ENCODE data around the gene SH3PXD2B. TPM values are rescaled to one million over a fixed set of nuclear protein-coding genes. Genes with fewer than 3 reads are reported as not detected.

Gene SH3PXD2B
- total and polyA plus RNA-seq, 10 of the 15 experiments (the other 5 are each of a cell fraction or from before 2014, with no cell fraction given): 0.05 to 1.6 (median 0.57) TPM

- no peaks in the 10 kb centered on the region for H3K9me3 ChIP-seq (replicated peaks; ENCODE audit: control insufficient read depth, insufficient read depth, low read length)
- H3K79me2 ChIP-seq (ENCODE audit: control insufficient read depth, insufficient read depth, low read length): no peaks in the 10 kb centered on the region
- H3K4me2 ChIP-seq (ENCODE audit: control insufficient read depth, insufficient read depth): no peak overlapping the region
- in situ Hi-C loops (cut with MboI) (no loop called here), intact Hi-C loops (cut with micrococcal nuclease; ENCODE audit: unreplicated experiment) (no loop called here)
- H3K4me1 ChIP-seq (ENCODE audit: control insufficient read depth, insufficient read depth, low read length): peaks cover 4% of the 10 kb centered on the region; the same call in 1 of the 2 replicates
- RAD21 ChIA-PET (ENCODE audit: unreplicated experiment): no interaction called here
- H4K20me1 ChIP-seq (ENCODE audit: control insufficient read depth, insufficient read depth): no peaks in the 10 kb centered on the region
- no peak for DNase-seq (ENCODE audit: low read depth, low spot score)
- H3K36me3 ChIP-seq (ENCODE audit: control insufficient read depth in 2 of 2, insufficient read depth in 2 of 2, low read length in 1 of 2): no peaks in the 10 kb centered on the region
- CTCF ChIA-PET: interaction anchor here (1.0 kb wide), 1 partner anchor 14 kb away, joined by 3 read pairs; no protein-coding TSS in a partner anchor
- WGBS (ENCODE audit: insufficient coverage, insufficient replicate concordance, low lambda C conversion rate, missing lambda C conversion rate): 62% methylated on average over 10 of the region's 10 CpGs
- no peak overlapping the region for H3K4me3 ChIP-seq
- H3K27ac ChIP-seq (ENCODE audit: control insufficient read depth, insufficient read depth): no peak overlapping the region
- no TSS peak for BruUV-seq (replicated peaks)
- TF ChIP-seq NFXL1 (IDR thresholded peaks at IDR 0.05; ENCODE audit: borderline replicate concordance) (no peak), KDM1A (IDR thresholded peaks at IDR 0.05; ENCODE audit: borderline replicate concordance) (no peak), SMARCA5 (IDR thresholded peaks at IDR 0.05) (no peak)
- H3K9ac ChIP-seq (ENCODE audit: control insufficient read depth, insufficient read depth, low read length): no peak overlapping the region
- FAIRE-seq: no peak
- POLR2A ChIA-PET: no interaction called here
- H2AFZ ChIP-seq (ENCODE audit: control insufficient read depth, low read depth, low read length): no peak overlapping the region
- ATAC-seq: no peak
- no peaks in the 10 kb centered on the region for H3K27me3 ChIP-seq (replicated peaks in 1 of 2; ENCODE audit: control insufficient read depth in 2 of 2, insufficient read depth in 2 of 2, low read length in 1 of 2)
- SMC1A ChIA-PET (ENCODE audit: uncharacterized antibody, unreplicated experiment): no interaction called here
These were observed 97.8 kb downstream of the SH3PXD2B start for GRCh38 chr5:172356527-172356926.

GRCh38 chr5:172356047-172356446, 98.3 kb downstream of the SH3PXD2B start:
- FAIRE-seq (no peak), DNase-seq (ENCODE audit: low read depth, low spot score) (no peak), ATAC-seq (no peak)
- H3K27me3 ChIP-seq (replicated peaks in 1 of 2; ENCODE audit: control insufficient read depth in 2 of 2, insufficient read depth in 2 of 2, low read length in 1 of 2): no peaks in the 10 kb centered on the region
- TF ChIP-seq TAF1 (IDR thresholded peaks at IDR 0.05; ENCODE audit: borderline replicate concordance, low read depth, low read length) (no peak), SPI1 (IDR thresholded peaks at IDR 0.05; ENCODE audit: borderline replicate concordance, insufficient read depth, low read depth, low read length) (peak; percentile 24; the same call in 1 of the 2 replicates)
- no peak overlapping the region for H3K4me2 ChIP-seq (ENCODE audit: control insufficient read depth, insufficient read depth)
- H2AFZ ChIP-seq (ENCODE audit: control insufficient read depth, low read depth, low read length): no peak overlapping the region
- 75% methylated on average over 4 of the region's 4 CpGs for WGBS (ENCODE audit: insufficient coverage, insufficient replicate concordance, low lambda C conversion rate, missing lambda C conversion rate)
- H3K79me2 ChIP-seq (ENCODE audit: control insufficient read depth, insufficient read depth, low read length): no peaks in the 10 kb centered on the region
- in situ Hi-C loops (cut with MboI): no loop called here
- BruUV-seq (replicated peaks): no TSS peak
- POLR2A ChIA-PET: no interaction called here
- H3K27ac ChIP-seq (ENCODE audit: control insufficient read depth, insufficient read depth): no peak overlapping the region
- RAD21 ChIA-PET (ENCODE audit: unreplicated experiment): no interaction called here
- CTCF ChIA-PET: interaction anchor here (1.0 kb wide), 1 partner anchor 14 kb away, joined by 3 read pairs; no protein-coding TSS in a partner anchor
- H3K36me3 ChIP-seq (ENCODE audit: control insufficient read depth in 2 of 2, insufficient read depth in 2 of 2, low read length in 1 of 2): no peaks in the 10 kb centered on the region
- H3K4me3 ChIP-seq: no peak overlapping the region
- H4K20me1 ChIP-seq (ENCODE audit: control insufficient read depth, insufficient read depth): no peaks in the 10 kb centered on the region
- H3K9ac ChIP-seq (ENCODE audit: control insufficient read depth, insufficient read depth, low read length): no peak overlapping the region
- H3K4me1 ChIP-seq (ENCODE audit: control insufficient read depth, insufficient read depth, low read length): no peaks in the 10 kb centered on the region
- no peaks in the 10 kb centered on the region for H3K9me3 ChIP-seq (replicated peaks; ENCODE audit: control insufficient read depth, insufficient read depth, low read length)
- SMC1A ChIA-PET (ENCODE audit: uncharacterized antibody, unreplicated experiment): no interaction called here
- intact Hi-C loops (cut with micrococcal nuclease; ENCODE audit: unreplicated experiment): no loop called here

All from GM12878 (cell line).